AG04450 (cell line): ENCODE measurements around the gene GYG2. TPM values are rescaled to one million over a fixed set of nuclear protein-coding genes. Genes with fewer than 3 reads are reported as not detected.

Experiments used
- CTCF ChIA-PET: fragments of 300-600, 350-600 bp; formaldehyde crosslinking; extraction: SDS; loops from one replicate; lab custom pipeline; 2022; ENCODE audit warnings: antibody characterized with exemption, inconsistent platforms; lab: Charles Lee
- POLR2A ChIA-PET: fragments of 350-600 bp; formaldehyde crosslinking; extraction: SDS; loops from one replicate; lab custom pipeline; 2021; ENCODE audit warnings: antibody characterized with exemption, inconsistent platforms; lab: Yijun Ruan, JAX
- DNase-seq: peaks from one replicate; pipeline ENCODE4 v3.0.0-alpha.2; 2011; ENCODE audit warnings: low read depth, low spot score
- H3K27ac ChIP-seq: one replicate; pipeline ENCODE4 v1.5.1; 2012; ENCODE audit warnings: low read depth, low read length, control low read depth
- H3K27me3 ChIP-seq: one replicate; pipeline ENCODE4 v1.6.0; 2012; ENCODE audit warnings: low read length; ENCODE audit not compliant: control insufficient read depth, insufficient read depth
- H3K4me3 ChIP-seq: 2 replicates; pipeline ENCODE4 v1.5.1; 2011; ENCODE audit warnings: mild to moderate bottlenecking, low read depth, low read length, control low read depth
- H3K9me3 ChIP-seq: 2 replicates; pipeline ENCODE4 v1.5.1; 2012; ENCODE audit warnings: low read length; ENCODE audit not compliant: control insufficient read depth, insufficient read depth
- CTCF ChIP-seq: IDR thresholded peaks from 2 replicates; pipeline ENCODE4 v1.5.1; 2011; ENCODE audit warnings: low read depth, low read length, control low read depth, inconsistent platforms
- polyA plus RNA-seq: library from polyadenylated mRNA; depleted of rRNA; stranded (reverse); fragments of >200 nt; gene quantifications from 2 replicates; pipeline ENCODE4 v1.2.3, GENCODE V29; 2011

Gene GYG2
- polyA plus RNA-seq, 1 experiment, result 19.6 TPM

GRCh38 chrX:2875798-2876399 lies 47.2 kb downstream of the GYG2 start:
- TF ChIP-seq CTCF, result peak; percentile 45
- ChIA-PET CTCF (interaction anchor here (0.6 to 1.6 kb wide), 8 partner anchors 10 to 847 kb away, joined by 3 to 12 read pairs (median 6); no protein-coding TSS in a partner anchor), POLR2A (interaction anchor here (0.6 kb wide), 1 partner anchor 559 kb away, joined by 9 read pairs; no protein-coding TSS in a partner anchor)
- no peak overlapping the region for H3K27ac ChIP-seq
- H3K27me3 ChIP-seq, result no peaks in the 10 kb centered on the region
- no peak overlapping the region for H3K4me3 ChIP-seq
- no peaks in the 10 kb centered on the region for H3K9me3 ChIP-seq
- no peak for DNase-seq

- Histone ChIP-seq H3K27ac (no peak overlapping the region), H3K4me3 (no peak overlapping the region), H3K27me3 (no peaks in the 10 kb centered on the region), H3K9me3 (no peaks in the 10 kb centered on the region)
- TF ChIP-seq CTCF, result no peak
- POLR2A ChIA-PET, result no interaction called here
- CTCF ChIA-PET, result interaction anchor here (1.2 kb wide), 1 partner anchor 11 kb away, joined by 3 read pairs; no protein-coding TSS in a partner anchor
- no peak for DNase-seq
Measured at GRCh38 chrX:2878563-2878962, 49.8 kb downstream of the GYG2 start.

- no peaks in the 10 kb centered on the region for H3K27me3 ChIP-seq
- no peak overlapping the region for H3K4me3 ChIP-seq
- POLR2A ChIA-PET, result no interaction called here
- TF ChIP-seq CTCF, result no peak
- CTCF ChIA-PET, result no interaction called here
- no peak overlapping the region for H3K27ac ChIP-seq
- no peaks in the 10 kb centered on the region for H3K9me3 ChIP-seq
- no peak for DNase-seq
Measured at GRCh38 chrX:2879670-2880069, 50.9 kb downstream of the GYG2 start.

GRCh38 chrX:2883770-2884169 lies 55.0 kb downstream of the GYG2 start:
- no peaks in the 10 kb centered on the region for H3K9me3 ChIP-seq
- POLR2A ChIA-PET, result no interaction called here
- H3K27ac ChIP-seq, result no peak overlapping the region
- no peak for DNase-seq
- H3K27me3 ChIP-seq, result no peaks in the 10 kb centered on the region
- H3K4me3 ChIP-seq, result no peak overlapping the region
- CTCF ChIA-PET, result no interaction called here
- TF ChIP-seq CTCF, result no peak

- no peaks in the 10 kb centered on the region for H3K27me3 ChIP-seq
- CTCF ChIA-PET, result no interaction called here
- H3K27ac ChIP-seq, result no peak overlapping the region
- no peak overlapping the region for H3K4me3 ChIP-seq
- TF ChIP-seq CTCF, result no peak
- no peaks in the 10 kb centered on the region for H3K9me3 ChIP-seq
- no peak for DNase-seq
- POLR2A ChIA-PET, result no interaction called here
Measured at GRCh38 chrX:2888309-2888708, 59.6 kb downstream of the GYG2 start.
